K562 (cell line): Measurements from ENCODE around the gene NKX6-2. TPM values are rescaled to one million over a fixed set of nuclear protein-coding genes. Genes with fewer than 3 reads are reported as not detected.

Source experiments
- ATAC-seq: fragments of 200-7000 bp; cut with Tn5 transposase; 3 replicates; pipeline ENCODE4 v1.9.1; 2020; ENCODE audit warnings: moderate library complexity
- BruUV-seq: library from RNA; stranded (reverse); fragments of 400-500 nt; replicated peaks from 2 replicates; lab custom pipeline; 2021; lab: Mats Ljungman, UMichigan
- CTCF ChIA-PET: fragments of 300-600 bp; formaldehyde crosslinking; extraction: SDS; loops from one replicate; lab custom pipeline; 2021; ENCODE audit warnings: low intra/inter-chr PET ratio; lab: Yijun Ruan, JAX
- POLR2A ChIA-PET: fragments of 300-600, 350-650 bp; sonication (Branson Sonifier 250); formaldehyde crosslinking; extraction: SDS; loops from one replicate; lab custom pipeline; 2021; ENCODE audit warnings: antibody characterized with exemption, inconsistent platforms; lab: Yijun Ruan, JAX
- DNase-seq, 4 experiments: peaks; one replicate each; pipeline versions ENCODE4 v3.0.0 to v3.0.0-alpha.2; 2011 to 2018; ENCODE audit warnings: low spot score in 3 of 4, mixed read lengths in 3 of 4; ENCODE audit errors: extremely low read depth in 1 of 4
- FAIRE-seq: peaks from 2 replicates; lab custom pipeline; 2011; peaks lifted over from hg19 to GRCh38; lab: Jason Lieb, UNC
- H2AFZ ChIP-seq: 2 replicates; pipeline ENCODE4 v1.6.0; 2011; ENCODE audit warnings: low read depth, low read length, control low read depth, inconsistent platforms
- H3K27ac ChIP-seq: fragments of 200-600 bp; 3 replicates; pipeline ENCODE4 v1.8.0; 2011; ENCODE audit warnings: low read depth, mild to moderate bottlenecking, control low read depth, inconsistent platforms, low read length, moderate library complexity, mixed read lengths; ENCODE audit errors: extremely low read depth
- H3K27me3 ChIP-seq, 2 experiments: fragments of 300-600 bp in 1 of 2; 2 replicates in 1 of 2; 3 replicates in 1 of 2; pipeline versions ENCODE4 v1.6.0 to v1.8.0; 2011; ENCODE audit warnings: inconsistent platforms in 2 of 2, low read length in 2 of 2, mild to moderate bottlenecking in 1 of 2, mixed read lengths in 1 of 2, moderate library complexity in 1 of 2; ENCODE audit not compliant: control insufficient read depth in 2 of 2, insufficient read depth in 2 of 2
- H3K36me3 ChIP-seq: fragments of 300-600 bp; 3 replicates; pipeline ENCODE4 v1.8.0; 2011; ENCODE audit warnings: mild to moderate bottlenecking, low read length, inconsistent platforms; ENCODE audit not compliant: control insufficient read depth, insufficient read depth
- H3K4me1 ChIP-seq, 2 experiments: fragments of 200-600 bp in 1 of 2; replicated peaks in 1 of 2; 2 replicates in 1 of 2; 3 replicates in 1 of 2; pipeline versions ENCODE4 v1.5.1 to v1.8.0; 2011; ENCODE audit warnings: inconsistent platforms in 2 of 2, low read length in 2 of 2, mild to moderate bottlenecking in 1 of 2, mixed read lengths in 1 of 2, moderate library complexity in 1 of 2; ENCODE audit not compliant: control insufficient read depth in 2 of 2, insufficient read depth in 2 of 2
- H3K4me2 ChIP-seq: 2 replicates; pipeline ENCODE4 v1.6.1; 2011; ENCODE audit warnings: low read length, control low read depth, inconsistent platforms, mixed read lengths; ENCODE audit not compliant: insufficient read depth
- H3K4me3 ChIP-seq: fragments of 200-600 bp; sonication (generic), shearing (Covaris generic); 2 replicates; pipeline ENCODE4 v1.5.1; 2016; ENCODE audit warnings: control low read depth, inconsistent platforms
- H3K79me2 ChIP-seq: fragments of 200-600 bp; 3 replicates; pipeline ENCODE4 v1.8.0; 2011; ENCODE audit warnings: low read length, inconsistent platforms; ENCODE audit not compliant: control insufficient read depth, insufficient read depth
- H3K9ac ChIP-seq, 2 experiments: 2 replicates each; pipeline versions ENCODE4 v1.6.0 to v1.6.1; 2011; ENCODE audit warnings: low read depth in 2 of 2, low read length in 2 of 2, control low read depth in 1 of 2, inconsistent platforms in 1 of 2, mild to moderate bottlenecking in 1 of 2, mixed read lengths in 1 of 2; ENCODE audit not compliant: insufficient read depth in 1 of 2
- H3K9me1 ChIP-seq: one replicate; pipeline ENCODE4 v1.6.0; 2011; ENCODE audit warnings: inconsistent platforms, mild to moderate bottlenecking, low read length, moderate library complexity; ENCODE audit not compliant: control insufficient read depth, insufficient read depth
- H3K9me3 ChIP-seq: replicated peaks from 2 replicates; pipeline ENCODE4 v1.5.1; 2011; ENCODE audit warnings: low read depth, low read length, inconsistent platforms; ENCODE audit not compliant: control insufficient read depth, insufficient read depth
- H4K20me1 ChIP-seq: replicated peaks from 2 replicates; pipeline ENCODE4 v1.6.1; 2011; ENCODE audit warnings: low read length, inconsistent platforms, mixed read lengths; ENCODE audit not compliant: control insufficient read depth, insufficient read depth
- EZH2 ChIP-seq: IDR thresholded peaks from 2 replicates; pipeline ENCODE4 v1.6.1; 2012; ENCODE audit warnings: low read depth, mild to moderate bottlenecking, inconsistent platforms, low read length, borderline replicate concordance
- GABPA ChIP-seq: fragments of 200-800 bp; sonication (Bioruptor generic); conservative IDR thresholded peaks from 2 replicates; pipeline ENCODE4 v1.6.1; 2016; ENCODE audit warnings: low read depth, missing genetic modification characterization, missing compliant biosample characterization
- GATAD2B ChIP-seq: fragments of 450-650 bp; IDR thresholded peaks from 2 replicates; pipeline ENCODE4 v1.6.1; 2017; ENCODE audit warnings: mild to moderate bottlenecking, borderline replicate concordance
- GTF2F1 ChIP-seq: IDR thresholded peaks from 2 replicates; pipeline ENCODE4 v1.6.1; 2011; ENCODE audit warnings: low read depth, low read length, improper control_type of control experiment
- HNRNPH1 ChIP-seq: fragments of 200-400 bp; formaldehyde crosslinking; optimal IDR thresholded peaks from 2 replicates; pipeline ENCODE3; 2017; ENCODE audit warnings: low read depth, mild to moderate bottlenecking, low read length, moderate library complexity
- KDM1A ChIP-seq, 2 experiments: fragments of 450-650 bp; IDR thresholded peaks; 2 replicates each; pipeline ENCODE4 v1.6.1; 2016; ENCODE audit warnings: mild to moderate bottlenecking in 2 of 2
- POLR2AphosphoS5 ChIP-seq: IDR thresholded peaks from 2 replicates; pipeline ENCODE4 v1.6.1; 2011; ENCODE audit warnings: mild to moderate bottlenecking, low read depth, low read length, moderate library complexity; ENCODE audit not compliant: control insufficient read depth, insufficient read depth
- SMARCA4 ChIP-seq: fragments of 450-650 bp; IDR thresholded peaks from 2 replicates; pipeline ENCODE4 v1.6.1; 2016
- ZNF232 ChIP-seq: sonication (generic); formaldehyde crosslinking; IDR thresholded peaks from 2 replicates; pipeline ENCODE4 v1.8.0; 2022; ENCODE audit warnings: mild to moderate bottlenecking, missing genetic modification reagents
- ZNF3 ChIP-seq: fragments of 250-450 bp; sonication (Bioruptor Pico); IDR thresholded peaks from 2 replicates; pipeline ENCODE4 v1.5.0; 2021; ENCODE audit warnings: mild to moderate bottlenecking, moderate library complexity
- ZNF347 ChIP-seq: fragments of 450-650 bp; formaldehyde crosslinking; IDR thresholded peaks from 2 replicates; pipeline ENCODE4 v1.4.0; 2020; ENCODE audit warnings: low read depth, mild to moderate bottlenecking, moderate library complexity
- ZNF696 ChIP-seq: fragments of 250-450 bp; sonication (Bioruptor Pico); conservative IDR thresholded peaks from 2 replicates; pipeline ENCODE4 v1.4.0; 2020; ENCODE audit warnings: mild to moderate bottlenecking, moderate library complexity
- WGBS: fragments of 100-300 bp; shearing (Covaris generic); methylation state at CpG from one replicate; pipeline ENCODE4 v1.1.6; 2016; ENCODE audit warnings: low coverage, mixed read lengths; ENCODE audit not compliant: insufficient coverage; ENCODE audit errors: missing lambda C conversion rate; 5-methylcytosine and 5-hydroxymethylcytosine counted together
- in situ Hi-C: fragments of 300-500 bp; cut with MboI; formaldehyde crosslinking; loops from 4 replicates; pipeline ENCODE4 v1.15.0; 2018; ENCODE audit warnings: inconsistent platforms, mixed read lengths
- intact Hi-C: fragments of 100-400 bp; cut with micrococcal nuclease; formaldehyde crosslinking; loops from 2 replicates; pipeline ENCODE4 v1.14.2; 2022
- polyA plus RNA-seq, 8 experiments: library from polyadenylated mRNA; depleted of rRNA in 4 of 8; stranded (reverse) in 5 of 8; unstranded in 3 of 8; fragments of >200 nt; fragmentation: Nextera tagmentation in 2 of 8; fragmentation: Illumina TruSeq in 1 of 8; extraction: Ambion mirVana in 2 of 8; extraction: Trizol in 1 of 8; gene quantifications; 2 replicates each; pipeline versions ENCODE4 v1.2.1 to v1.2.3, GENCODE V29; 2011 to 2014; ENCODE audit warnings: inconsistent platforms in 1 of 8, missing spikeins in 1 of 8
- total RNA-seq, 7 experiments: library from RNA; depleted of rRNA in 6 of 7; stranded (reverse); fragments of >200 nt in 6 of 7; fragmentation: Illumina TruSeq in 2 of 7; extraction: Trizol in 2 of 7; gene quantifications; 2 replicates each; pipeline versions ENCODE4 v1.2.1 to v1.2.3, GENCODE V29; 2011 to 2021; ENCODE audit warnings: low replicate concordance in 1 of 7

The NKX6-2 gene
- total and polyA plus RNA-seq, 9 of the 15 experiments (the other 6 are each of a cell fraction or from before 2014, with no cell fraction given) = 1.0 to 1.6 TPM; not detected in 7

- H3K4me1 ChIP-seq = no peaks in the 10 kb centered on the region
- H3K4me2 ChIP-seq = no peak overlapping the region
- H3K9ac ChIP-seq = no peak overlapping the region
- in situ Hi-C loops (no loop called here), intact Hi-C loops (no loop called here)
- H3K36me3 ChIP-seq = no peaks in the 10 kb centered on the region
- CTCF ChIA-PET = no interaction called here
- H2AFZ ChIP-seq = no peak overlapping the region
- no peaks in the 10 kb centered on the region for H3K27me3 ChIP-seq
- H3K27ac ChIP-seq = no peak overlapping the region
- H3K9me3 ChIP-seq = no peaks in the 10 kb centered on the region
- 75% methylated on average over 11 of the region's 11 CpGs for WGBS
- no peaks in the 10 kb centered on the region for H3K9me1 ChIP-seq
- H4K20me1 ChIP-seq = no peaks in the 10 kb centered on the region
- FAIRE-seq (no peak), DNase-seq (no peak), ATAC-seq (no peak)
- no TSS peak for BruUV-seq
- TF ChIP-seq HNRNPH1 (no peak), ZNF696 (CRISPR knock-in tag) (no peak), GABPA (no peak), EZH2 (no peak), ZNF347 (CRISPR knock-in tag) (no peak), ZNF3 (CRISPR knock-in tag) (no peak), GTF2F1 (no peak), SMARCA4 (no peak), POLR2AphosphoS5 (no peak), KDM1A (IDR thresholded peaks at IDR 0.05) (no peak), GATAD2B (no peak), ZNF232 (no peak)
- POLR2A ChIA-PET = no interaction called here
- no peaks in the 10 kb centered on the region for H3K79me2 ChIP-seq
- no peak overlapping the region for H3K4me3 ChIP-seq
Measured at GRCh38 chr10:132765435-132765834, 20.5 kb downstream of the NKX6-2 start.
